Epidermal melanocyte (primary cell): Measurements from ENCODE around the gene ORC5.
"Not testable (repeated sequence)": the region's sequence is repeated elsewhere in the genome, so short reads cannot be mapped to it uniquely, and the experiment has no call there.

Experiments used
- DNase-seq: peaks from one replicate; pipeline ENCODE4 v3.0.0; 2011; ENCODE audit warnings: low spot score; ENCODE audit not compliant: insufficient read length

The ORC5 gene

DNA sequence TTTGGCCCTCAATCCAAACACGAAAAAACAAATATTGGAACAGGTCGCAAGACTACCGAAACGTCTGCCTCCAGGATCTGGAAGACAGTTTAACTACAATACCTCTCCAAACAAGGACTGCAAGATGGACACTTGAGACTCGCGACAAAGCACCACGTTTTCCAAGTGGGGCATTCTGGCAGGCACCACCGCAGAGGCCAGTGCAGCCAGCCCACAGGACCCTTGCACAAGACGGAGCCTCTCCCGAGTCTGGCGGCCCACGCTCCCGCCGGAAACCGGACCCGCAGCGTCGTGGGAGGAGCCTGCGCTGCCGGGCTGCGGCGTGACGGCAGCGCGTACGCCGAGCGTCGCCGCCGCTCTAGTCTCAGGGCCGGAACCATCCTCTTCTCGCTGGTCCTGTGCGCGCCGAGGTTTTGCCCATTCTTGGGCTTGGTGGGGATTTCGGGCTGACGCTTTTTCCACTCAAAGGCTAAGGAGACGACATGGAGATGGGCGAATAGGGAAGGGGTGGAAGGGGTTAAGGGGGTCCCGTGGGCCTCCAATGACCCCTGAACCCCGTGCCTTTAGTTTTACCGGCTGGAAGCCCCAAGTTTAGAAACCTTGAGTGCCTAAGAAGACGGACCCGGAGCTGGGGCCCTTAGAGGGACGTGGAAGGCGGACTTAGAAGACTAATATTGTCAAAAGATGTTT is at the start of gene ORC5:
Gene ORC5, minus strand, starts transcription at position 283 of the 690 bp plus-strand sequence. Its CDS starts 109 bp downstream, at position 174.
- peak; percentile 86 for DNase-seq

DNA sequence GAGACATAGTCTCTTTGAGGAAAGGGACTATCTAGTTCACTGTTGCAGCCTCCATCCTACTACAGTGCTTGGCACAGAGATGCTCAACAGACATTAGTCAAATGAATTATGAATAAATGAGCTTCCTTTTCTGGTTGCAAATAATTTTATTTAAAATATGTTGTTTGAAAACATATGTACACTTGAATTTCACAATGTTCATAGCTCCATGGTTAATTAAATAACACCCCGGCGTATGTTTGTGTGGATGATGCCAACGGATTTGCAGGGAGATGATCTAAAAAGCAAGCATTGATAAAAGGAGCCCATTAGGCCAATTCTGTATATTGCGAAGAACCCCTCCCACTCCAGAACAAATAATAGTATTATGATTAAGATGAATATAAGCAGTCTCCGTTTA is 47.8 kb upstream of the ORC5 start:
- no peak for DNase-seq

DNA sequence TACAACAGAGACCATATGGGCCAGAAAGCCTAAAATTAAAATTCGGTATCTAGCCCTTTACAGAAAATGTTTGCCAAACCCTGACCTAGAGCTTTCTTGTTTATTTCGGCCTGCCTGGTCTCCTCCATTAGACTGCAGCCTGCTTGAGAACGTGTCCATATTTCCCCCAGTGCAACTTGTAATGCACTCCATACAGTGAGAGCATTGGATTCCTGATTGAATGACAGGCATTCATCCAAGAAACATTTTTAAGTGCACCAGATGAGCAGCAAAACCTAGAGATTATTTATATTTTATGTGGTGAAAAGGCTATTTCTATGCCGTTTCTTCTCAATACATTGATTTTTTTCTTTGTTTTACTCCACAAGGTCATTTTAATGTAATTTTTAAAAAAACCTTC is 47.4 kb upstream of the ORC5 start:
- no peak for DNase-seq

DNA sequence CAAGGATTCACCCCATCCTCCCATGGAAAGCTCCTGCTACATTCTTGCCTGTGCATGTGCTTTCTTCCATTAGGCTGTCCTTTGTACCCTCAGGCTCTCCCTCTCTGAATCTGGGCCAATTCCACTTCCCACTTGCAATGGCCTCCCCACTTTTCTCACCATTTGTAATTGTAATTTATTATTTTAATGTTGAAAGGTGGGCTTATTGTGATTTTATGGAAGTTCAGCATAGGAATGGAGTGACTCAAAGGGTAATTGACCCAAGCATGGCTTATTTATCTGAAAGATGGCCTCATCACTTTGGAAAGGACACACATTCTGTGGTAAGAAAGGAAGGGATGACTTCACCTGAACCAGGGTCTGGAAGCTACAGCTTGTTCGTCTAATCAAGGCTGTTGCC is 46.9 kb upstream of the ORC5 start:
- DNase-seq: no peak

DNA sequence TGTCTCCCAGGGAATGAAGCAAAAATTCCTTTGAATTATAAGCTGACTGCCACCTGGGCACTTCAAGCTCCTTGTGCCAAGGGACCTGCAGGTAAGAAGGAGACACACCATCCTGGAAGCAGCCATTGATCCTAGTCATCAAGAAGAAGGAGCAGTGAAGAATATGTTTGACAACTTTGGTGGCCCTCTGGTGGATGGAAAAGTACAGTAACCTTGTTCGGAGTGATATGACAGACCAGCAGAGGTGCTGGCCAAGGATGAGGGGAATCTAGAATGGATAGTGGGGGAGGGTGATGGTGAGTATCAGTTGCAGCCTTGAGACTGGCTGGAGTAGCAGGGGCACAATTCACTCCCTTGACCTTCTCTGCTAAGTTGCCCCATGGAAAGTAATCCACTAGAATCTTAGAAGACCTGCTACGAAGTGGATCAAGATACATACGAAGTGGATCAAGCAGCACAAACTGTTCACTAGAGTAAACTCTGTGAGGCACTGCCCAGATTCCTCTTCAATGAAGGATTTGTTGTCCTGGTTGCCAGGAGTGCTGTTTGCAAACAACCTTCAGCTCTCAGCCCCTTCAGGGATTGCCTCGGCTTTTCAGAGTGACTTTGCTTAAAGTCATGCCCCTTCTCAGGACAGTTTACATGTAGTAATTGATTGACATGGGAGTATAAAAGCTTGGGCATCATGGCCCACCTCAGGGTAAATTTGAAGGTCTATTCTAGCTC is 44.8 kb upstream of the ORC5 start:
- DNase-seq: no peak

DNA sequence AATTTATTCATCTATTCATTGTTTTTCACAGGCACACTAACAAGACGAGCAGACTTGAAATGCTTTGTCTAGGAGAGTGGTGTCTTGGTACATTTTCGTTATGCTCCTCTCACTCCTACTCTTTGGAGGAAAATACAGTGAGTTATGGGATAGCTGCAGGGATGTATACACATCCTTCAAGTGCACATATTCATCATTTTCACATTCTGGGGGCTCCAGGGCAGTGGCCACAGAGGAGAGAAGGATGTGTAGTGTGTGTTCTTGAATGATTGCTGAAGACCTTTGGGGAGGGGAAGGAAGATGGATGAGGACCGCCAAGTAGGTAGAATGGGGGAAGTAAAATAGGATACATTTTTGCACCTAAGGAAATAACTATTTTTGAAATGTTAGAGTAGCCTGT is 34.8 kb upstream of the ORC5 start:
- no peak for DNase-seq

DNA sequence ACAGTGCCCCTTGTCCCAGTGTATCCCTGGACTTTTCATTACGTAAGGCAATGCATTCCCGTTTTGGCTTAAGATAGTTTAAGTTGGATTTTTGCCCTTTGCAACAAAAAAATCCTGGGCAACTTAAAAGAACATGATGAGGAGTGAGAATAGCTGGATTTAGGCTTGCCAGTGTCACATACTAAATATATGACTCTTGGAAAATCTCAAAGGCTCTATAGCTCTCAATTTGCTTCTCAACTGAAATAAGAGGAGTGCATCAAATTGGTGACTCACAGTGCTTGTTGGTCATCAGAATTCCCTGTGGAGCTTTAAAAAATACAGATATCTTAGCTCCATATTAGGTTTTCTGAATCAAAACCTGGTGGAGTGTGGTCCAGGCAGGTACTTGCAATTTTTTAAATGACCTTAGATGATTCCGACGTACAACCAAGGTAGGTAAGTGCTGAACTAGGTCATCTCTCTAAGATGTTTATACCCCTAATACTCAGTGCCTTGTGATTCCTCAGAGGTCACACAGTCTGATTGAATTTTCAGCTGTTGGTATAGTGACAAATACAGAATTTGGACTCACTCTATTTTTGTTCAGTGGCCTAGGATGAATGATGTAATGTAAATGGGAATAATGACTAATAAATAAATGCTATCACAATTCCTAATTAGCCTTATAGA is 33.9 kb upstream of the ORC5 start:
- no peak for DNase-seq

DNA sequence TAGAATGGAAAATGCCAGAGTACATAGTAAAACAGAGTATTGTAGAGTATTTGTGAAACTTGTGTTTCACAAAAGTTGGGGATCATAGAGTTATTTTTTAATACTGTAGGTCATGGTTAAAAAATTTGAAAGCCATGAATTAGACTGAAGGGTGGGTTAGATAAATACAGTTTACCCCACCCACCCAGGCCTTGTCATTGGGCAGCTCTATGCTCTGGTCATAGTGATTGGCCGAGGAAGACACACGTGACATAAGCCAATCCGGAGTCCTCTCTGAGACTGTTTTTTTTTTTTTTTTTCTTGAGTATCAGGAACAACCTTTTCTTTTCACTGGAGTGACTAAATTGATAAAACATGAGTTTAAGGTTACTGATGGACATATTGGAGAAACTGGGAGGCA is 33.3 kb upstream of the ORC5 start:
- DNase-seq: no peak

DNA sequence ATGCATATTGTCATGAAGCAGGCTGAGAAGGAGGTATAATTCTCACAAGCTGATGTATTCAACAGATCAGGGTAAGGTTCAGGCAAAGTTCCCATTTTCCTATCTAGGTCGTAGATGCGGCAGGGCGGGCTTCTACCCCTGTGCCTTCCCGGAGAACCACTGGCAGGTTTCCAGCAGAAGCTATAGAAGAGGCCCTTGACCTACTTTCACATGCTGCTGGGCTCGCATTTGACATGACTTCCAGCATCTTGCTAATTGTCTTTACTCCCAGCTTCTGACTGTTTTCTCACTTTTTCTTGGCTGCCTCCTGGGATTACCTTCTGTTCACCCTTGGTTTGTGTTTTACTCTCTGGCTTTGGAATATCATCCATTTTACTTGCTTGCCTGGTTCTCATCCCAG is 32.6 kb upstream of the ORC5 start:
- DNase-seq: no peak

DNA sequence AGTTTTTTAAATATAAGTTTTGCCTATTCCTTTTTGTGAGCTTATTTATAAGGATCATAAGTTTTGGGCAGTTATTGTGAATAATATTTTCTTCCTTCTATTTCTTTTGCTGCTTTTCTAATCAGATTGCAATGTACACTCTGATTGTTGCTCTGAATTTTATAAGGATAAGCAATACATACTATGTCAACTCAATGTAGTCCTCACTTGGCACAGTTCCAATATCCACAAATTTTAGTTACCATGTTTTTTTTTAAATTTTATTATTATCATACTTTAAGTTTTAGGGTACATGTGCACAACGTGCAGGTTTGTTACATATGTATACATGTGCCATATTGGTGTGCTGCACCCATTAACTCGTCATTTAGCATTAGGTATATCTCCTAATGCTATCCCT is 27.2 kb upstream of the ORC5 start:
- not testable (repeated sequence) for DNase-seq

DNA sequence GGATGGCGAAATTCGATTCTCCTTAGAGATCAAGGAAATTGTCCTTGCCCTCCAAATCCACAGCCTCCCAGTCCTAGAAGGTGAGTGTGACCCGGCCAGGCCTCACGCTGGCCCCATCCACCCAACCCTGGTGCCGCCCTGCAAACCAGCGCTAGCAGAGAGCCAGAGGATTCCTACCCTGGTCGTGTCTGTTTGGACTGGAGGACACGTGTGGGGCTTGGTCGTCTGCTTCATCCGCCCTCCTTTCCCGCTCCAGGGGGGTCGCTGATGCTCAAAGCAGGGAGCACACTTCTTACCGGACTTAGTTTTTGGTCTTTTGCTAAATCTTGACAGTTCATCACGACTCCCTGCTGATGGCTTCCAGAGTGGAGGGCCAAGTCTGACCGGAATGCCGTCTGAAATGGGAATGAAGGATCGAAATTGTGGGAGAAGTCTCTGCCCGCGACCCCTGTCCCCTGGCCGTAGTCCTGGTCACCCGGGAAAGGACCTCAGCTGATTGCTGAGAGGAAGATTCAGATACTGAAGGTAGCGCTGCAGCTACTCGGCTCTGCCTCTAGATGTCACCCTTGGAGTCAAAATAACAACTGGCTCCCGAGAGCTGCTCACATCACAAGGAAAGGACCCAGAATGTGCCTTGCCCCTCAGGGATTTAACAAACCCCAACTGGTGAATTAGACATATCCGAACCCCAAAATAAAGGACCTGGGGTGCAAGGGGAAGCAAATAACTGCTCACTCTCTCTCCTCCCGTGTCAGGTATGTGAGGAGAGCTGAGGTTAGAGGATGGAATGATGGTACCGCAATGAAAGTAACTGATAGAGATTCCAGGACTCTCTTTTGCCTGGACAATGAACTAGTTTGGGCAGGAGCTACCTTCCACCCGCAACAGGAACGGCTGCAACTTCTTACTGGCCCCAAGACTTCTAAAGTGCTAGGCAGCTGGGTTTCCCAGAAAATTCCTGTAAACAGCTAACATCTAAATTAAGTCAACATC is 23.5 kb upstream of the ORC5 start:
- DNase-seq: peak; percentile 48

DNA sequence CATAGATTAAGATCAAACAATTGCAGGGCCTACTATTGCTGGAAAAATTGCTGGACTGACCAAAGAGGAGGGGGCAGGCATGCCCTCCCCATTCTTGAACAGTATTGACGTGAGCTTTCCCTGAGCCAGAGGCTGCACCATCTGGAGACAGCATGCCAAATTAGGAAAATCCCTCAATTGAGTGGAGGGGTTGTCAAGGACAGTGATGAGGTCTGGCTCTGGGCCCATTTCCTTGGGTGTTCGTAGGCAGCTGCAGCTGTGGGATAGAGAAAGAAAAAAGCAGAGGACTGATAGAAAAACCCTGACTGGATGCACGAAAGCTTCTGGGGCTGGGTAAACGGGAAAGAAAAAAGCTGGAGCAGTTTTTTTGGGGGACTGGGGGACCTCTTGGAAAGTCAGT is 22.8 kb upstream of the ORC5 start:
- DNase-seq: no peak

DNA sequence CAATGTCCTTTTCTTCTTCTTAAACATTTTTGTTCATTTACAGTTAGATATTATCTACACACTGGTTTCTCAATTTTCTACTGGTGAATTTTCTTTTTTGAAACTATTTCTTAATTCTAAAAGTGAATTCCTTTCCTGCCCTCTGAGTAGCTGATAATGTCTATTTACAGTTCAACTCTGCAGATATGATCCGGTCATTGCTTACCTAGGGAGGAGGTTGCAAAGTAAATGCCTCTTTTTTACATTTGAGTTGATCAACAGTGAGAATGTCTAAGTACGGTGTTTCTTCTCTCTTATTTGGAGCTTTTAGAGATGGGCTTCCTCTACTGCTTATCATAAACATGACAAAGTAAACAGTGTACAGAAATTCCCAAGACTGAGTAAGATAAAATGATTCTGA is 20.6 kb upstream of the ORC5 start:
- DNase-seq: no peak

DNA sequence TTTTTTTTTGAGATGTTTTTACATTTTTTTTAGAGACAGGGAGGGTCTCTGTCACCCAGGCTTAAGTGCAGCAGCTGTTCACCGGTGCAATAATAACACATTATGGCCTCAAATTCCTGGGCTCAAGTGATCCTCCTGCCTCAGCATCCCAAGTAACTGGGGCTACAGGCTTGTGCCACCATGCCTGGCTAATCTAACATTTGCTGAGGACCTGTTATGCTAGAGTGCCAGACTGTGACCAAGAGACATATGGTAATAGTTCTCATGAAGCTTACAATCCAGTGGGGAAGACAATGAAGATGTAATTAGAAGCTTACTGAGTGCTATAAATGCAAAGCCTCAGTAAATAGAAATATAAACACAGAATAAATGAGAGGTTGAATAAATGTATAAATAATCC is 17.6 kb upstream of the ORC5 start:
- DNase-seq: no peak

DNA sequence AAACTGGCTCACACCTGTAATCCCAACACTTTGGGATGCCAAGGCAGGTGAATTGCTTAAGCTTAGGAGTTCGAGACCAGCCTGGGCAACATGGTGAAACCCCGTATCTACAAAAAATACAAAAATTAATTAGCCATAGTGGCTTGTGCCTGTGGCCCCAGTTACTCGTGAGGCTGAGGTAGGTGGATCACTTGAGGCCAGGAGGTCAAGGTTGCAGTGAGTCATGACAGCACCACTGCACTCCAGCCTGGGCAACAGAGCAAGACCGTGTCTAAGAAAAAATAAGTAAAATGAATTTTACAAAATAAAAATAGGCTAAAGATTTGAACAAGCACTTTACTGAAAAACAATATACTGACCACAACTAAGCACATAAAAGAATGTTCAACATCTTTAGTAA is 9.8 kb upstream of the ORC5 start:
- no peak for DNase-seq

DNA sequence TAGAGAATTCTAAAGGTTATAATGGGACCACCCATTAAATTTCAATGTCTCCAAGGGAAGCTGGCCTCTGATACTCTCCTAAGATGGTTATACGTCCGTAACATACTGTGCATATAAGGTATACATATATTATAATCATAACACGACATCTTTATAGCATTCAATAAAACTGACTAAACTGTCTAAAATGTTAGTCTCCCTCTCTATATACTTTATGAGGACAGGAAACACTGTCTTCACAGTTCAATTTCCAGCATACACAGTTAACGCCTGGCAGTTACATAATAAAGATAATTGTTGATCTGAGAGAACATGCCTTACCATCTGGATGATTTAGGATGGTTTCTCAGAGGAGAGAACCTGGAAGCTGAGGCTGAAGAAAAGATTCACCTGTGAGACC is 1.2 kb upstream of the ORC5 start:
- no peak for DNase-seq

DNA sequence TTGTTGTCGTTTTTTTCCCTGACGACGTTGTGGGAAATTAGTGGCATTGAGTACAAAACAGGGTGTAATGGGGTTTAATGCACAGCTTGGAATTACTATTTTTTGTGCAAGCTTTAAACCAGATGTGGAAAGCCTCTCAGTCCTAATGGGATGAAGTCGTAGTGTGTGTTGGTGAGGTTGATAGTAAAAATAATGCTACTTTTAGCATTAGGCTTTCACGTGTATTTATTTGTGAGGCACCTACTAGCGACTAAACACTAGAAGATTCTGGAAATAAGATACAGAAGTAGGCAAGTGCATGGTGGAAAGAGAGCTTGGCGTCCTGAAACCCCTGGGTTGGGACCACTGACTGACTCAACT is 588 bp upstream of the ORC5 start:
- no peak for DNase-seq

DNA sequence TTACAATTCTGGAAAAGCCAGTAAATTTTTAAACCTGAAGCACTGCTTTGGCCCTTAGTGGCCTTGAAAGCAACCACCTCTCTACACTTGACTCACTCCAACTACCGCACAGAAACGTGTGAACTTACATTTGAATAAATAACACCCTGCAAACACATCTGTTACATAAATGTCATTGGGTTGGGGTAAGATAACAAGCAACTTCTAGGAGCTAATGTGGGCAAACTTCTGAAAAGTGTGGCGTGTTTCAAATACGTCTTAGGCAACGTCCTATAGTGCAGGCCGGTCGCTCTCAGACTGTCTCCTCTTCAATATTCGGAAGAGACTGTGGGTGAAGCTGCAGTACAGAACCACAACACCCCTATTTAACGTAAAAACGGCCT is 474 bp downstream of the ORC5 start:
- DNase-seq: no peak

DNA sequence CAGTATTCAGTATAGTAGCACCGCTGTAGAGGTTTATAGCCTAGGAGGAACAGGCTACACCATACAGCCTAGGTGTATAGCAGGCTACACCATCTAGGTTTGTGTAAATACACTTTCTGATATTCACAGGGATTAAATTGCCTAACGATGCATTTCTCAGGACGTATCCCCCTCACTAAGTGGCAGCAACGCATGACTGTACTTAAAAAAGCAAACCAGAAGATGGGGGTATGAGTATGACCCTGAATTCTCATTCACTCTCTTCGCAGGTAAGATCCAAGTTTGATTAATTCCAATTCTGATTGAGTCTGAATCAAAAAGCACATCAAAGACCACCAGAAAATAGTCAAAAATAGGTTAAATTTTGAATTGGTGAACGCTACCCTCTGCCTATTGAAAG is 972 bp downstream of the ORC5 start:
- DNase-seq: no peak

DNA sequence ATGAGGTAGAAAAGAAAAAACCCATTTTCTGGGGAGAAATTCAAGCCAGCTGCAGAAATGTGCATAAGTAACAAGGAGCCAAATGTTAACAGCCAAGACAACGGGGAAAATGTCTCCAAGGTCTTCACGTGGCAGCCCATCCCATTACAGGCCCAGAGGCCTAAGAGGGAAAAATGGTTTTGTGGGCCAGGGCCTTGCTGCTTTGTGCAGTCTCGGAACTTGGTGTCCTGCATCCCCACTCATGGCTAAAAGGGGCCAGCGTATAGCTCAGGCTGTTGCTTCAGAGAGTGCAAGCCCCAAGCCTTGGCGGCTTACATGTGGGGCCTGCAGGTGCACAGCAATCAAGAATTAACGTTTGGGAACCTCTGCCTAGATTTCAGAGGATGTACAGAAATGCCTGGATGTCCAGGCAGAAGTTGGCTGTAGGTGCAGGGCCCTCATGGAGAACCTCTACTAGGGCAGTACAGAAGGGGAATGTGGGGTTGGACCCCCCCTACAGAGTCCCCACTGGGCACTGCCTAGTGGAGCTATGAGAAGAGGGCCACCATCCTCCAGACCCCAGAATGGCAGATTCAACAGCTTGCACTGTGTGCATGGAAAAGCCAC is 9.0 kb downstream of the ORC5 start:
- no peak for DNase-seq

DNA sequence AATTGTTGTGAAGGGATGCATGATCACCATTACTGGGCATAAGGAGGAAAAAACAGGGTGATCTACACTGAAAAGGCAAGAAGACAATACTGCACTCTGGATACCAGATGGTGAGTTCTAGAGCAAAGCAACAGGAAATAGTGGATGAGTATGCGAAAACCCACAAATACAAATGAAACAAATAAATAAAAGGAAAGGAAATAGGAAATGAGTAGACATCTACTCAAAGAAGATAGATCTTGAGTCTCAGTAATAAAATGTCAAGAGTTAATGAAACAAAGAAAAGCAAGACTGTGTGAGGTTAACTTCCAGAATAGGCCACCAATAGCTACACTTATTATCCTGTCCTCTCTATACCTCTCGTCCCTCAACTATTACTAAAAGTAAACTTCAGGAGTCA is 11.7 kb downstream of the ORC5 start:
- no peak for DNase-seq
